GM12801 (cell line): Measurements from ENCODE around the gene METAP1D.

Experiments used
- CTCF ChIP-seq: IDR thresholded peaks from one replicate; pipeline ENCODE4 v1.5.1; 2011; ENCODE audit warnings: control low read depth; ENCODE audit not compliant: insufficient read length; ENCODE audit errors: extremely low read depth

The METAP1D gene

GRCh38 chr2:172084395-172084644 is 84.6 kb downstream of the METAP1D start:
- no peak for TF ChIP-seq CTCF

- no peak for TF ChIP-seq CTCF
Observed at GRCh38 chr2:172084645-172085459, 85.1 kb downstream of the METAP1D start.

GRCh38 chr2:172085460-172086159 is 85.9 kb downstream of the METAP1D start, which contains the start of gene DLX1:
Gene DLX1, plus strand, starts transcription at chr2:172085507. Its CDS starts 171 bp downstream, at chr2:172085678.
- TF ChIP-seq CTCF: no peak

GRCh38 chr2:172086241-172087206 is 86.8 kb downstream of the METAP1D start:
- TF ChIP-seq CTCF: no peak

GRCh38 chr2:172087207-172087779 is 87.5 kb downstream of the METAP1D start:
- TF ChIP-seq CTCF: no peak

GRCh38 chr2:172087780-172088244 is 88.1 kb downstream of the METAP1D start:
- TF ChIP-seq CTCF: no peak
